Spleen (tissue), 11 donors: ENCODE measurements around the gene PPM1M. TPM values are rescaled to one million over a fixed set of nuclear protein-coding genes. Genes with fewer than 3 reads are reported as not detected.

ENCODE experiments used
- DNase-seq: peaks from one replicate; pipeline ENCODE4 v3.0.0-alpha.2; 2020
- H3K27ac ChIP-seq, 8 donors: fragments of 200-600 bp; sonication (generic) in 7 of 8; 1 replicate in 4 of 8; 2 replicates in 4 of 8; pipeline versions ENCODE4 v1.5.0 to v1.8.0; 2016 to 2021; ENCODE audit warnings: inconsistent platforms in 4 of 8, mild to moderate bottlenecking in 4 of 8, moderate library complexity in 1 of 8
- H3K27me3 ChIP-seq, 7 donors: fragments of 200-600 bp; sonication (generic) in 6 of 7; replicated peaks in 1 of 7; 1 replicate in 4 of 7; 2 replicates in 3 of 7; pipeline versions ENCODE4 v1.5.0 to v1.8.0; 2016 to 2021; ENCODE audit warnings: inconsistent platforms in 3 of 7, mild to moderate bottlenecking in 1 of 7
- H3K36me3 ChIP-seq, 6 donors: fragments of 200-600 bp; sonication (generic) in 5 of 6; 1 replicate in 4 of 6; 2 replicates in 2 of 6; pipeline versions ENCODE4 v1.5.0 to v1.8.0; 2016 to 2021; ENCODE audit warnings: inconsistent platforms in 2 of 6
- H3K4me1 ChIP-seq, 6 donors: fragments of 200-600 bp; sonication (generic) in 5 of 6; 1 replicate in 3 of 6; 2 replicates in 3 of 6; pipeline versions ENCODE4 v1.5.0 to v1.8.0; 2016 to 2021; ENCODE audit warnings: inconsistent platforms in 3 of 6
- H3K4me3 ChIP-seq, 8 donors: fragments of 200-600 bp; sonication (generic) in 7 of 8; 1 replicate in 4 of 8; 2 replicates in 4 of 8; pipeline versions ENCODE4 v1.5.0 to v1.8.0; 2016 to 2021; ENCODE audit warnings: inconsistent platforms in 4 of 8, mild to moderate bottlenecking in 4 of 8, moderate library complexity in 2 of 8
- H3K9me3 ChIP-seq, 8 donors: fragments of 200-600 bp; sonication (generic) in 7 of 8; 1 replicate in 4 of 8; 2 replicates in 4 of 8; pipeline versions ENCODE4 v1.5.0 to v1.8.0; 2016 to 2021; ENCODE audit warnings: inconsistent platforms in 4 of 8
- CTCF ChIP-seq, 11 experiments: fragments of 200-600 bp in 7 of 11; fragments of 450-650 bp in 4 of 11; sonication (generic) in 4 of 11; IDR thresholded peaks in 8 of 11; conservative IDR thresholded peaks in 3 of 11; 1 replicate in 7 of 11; 2 replicates in 4 of 11; pipeline versions ENCODE4 v1.4.0 to v1.8.0; 2016 to 2021; ENCODE audit warnings: antibody characterized with exemption in 11 of 11, inconsistent platforms in 4 of 11, mild to moderate bottlenecking in 1 of 11
- POLR2A ChIP-seq, 3 donors: fragments of 450-650 bp; IDR thresholded peaks; one replicate each; pipeline ENCODE4 v1.5.1; 2017; ENCODE audit warnings: antibody characterized with exemption in 3 of 3, mild to moderate bottlenecking in 1 of 3
- POLR2AphosphoS5 ChIP-seq, 3 donors: sonication (generic); formaldehyde crosslinking; IDR thresholded peaks; one replicate each; pipeline ENCODE4 v1.5.1; 2017; ENCODE audit warnings: antibody characterized with exemption in 3 of 3
- WGBS, 5 donors: extraction: QIAGEN DNeasy Blood & Tissue Kit in 3 of 5; methylation state at CpG; one replicate each; pipeline versions ENCODE4 v1.1.5 to v1.1.7; 2013 to 2018; 5-methylcytosine and 5-hydroxymethylcytosine counted together
- intact Hi-C: fragments of 100-400 bp; cut with DNase I; formaldehyde crosslinking; loops from one replicate; pipeline ENCODE4 v1.15.0; 2023; ENCODE audit warnings: low total_unique reads
- polyA plus RNA-seq, 3 donors: library from polyadenylated mRNA; stranded (reverse); fragments of 200-250 nt; gene quantifications; one replicate each; pipeline ENCODE4 v1.2.1, GENCODE V29; 2013
- total RNA-seq, 7 donors: library from RNA; depleted of rRNA in 3 of 7; stranded (reverse); fragments of >200 nt in 3 of 7; fragmentation: NEBNext Ultra II Directional in 4 of 7; extraction: Animal tissue kit (Norgen Biotek cat#: 25700) in 4 of 7; gene quantifications; one replicate each; pipeline versions ENCODE4 v1.1.0 to v1.2.1, GENCODE V29; 2016 to 2021
- donor health status: healthy with polysubstance abuse.
- donor health status: DM: no; HTN: no; CAD: no; lungs with moderate emphysema.
- donor health status: DM: no; HTN: no; CAD: no.
- donor health status: Bipolar disorder and iron deficiency.
- donor health status: healthy.
- donor health status: DM: no; HTN: no; CAD: no.
- donor health status: DM: yes; HTN: yes; CAD: no.

Gene PPM1M
- total and polyA plus RNA-seq, 10 donors: 26.3 to 77.8 (median 49.7) TPM

GRCh38 chr3:52228266-52228665 is 17.3 kb upstream of the PPM1M start:
- H3K36me3 ChIP-seq: peaks cover 6 to 72% (median 48%) of the 10 kb centered on the region in 6 donors
- no peaks in the 10 kb centered on the region for H3K27me3 ChIP-seq
- no peak overlapping the region for H3K4me3 ChIP-seq
- no peak for DNase-seq
- H3K27ac ChIP-seq: peak overlapping the region in 1 of 8 donors; percentile 90
- no peak for TF ChIP-seq POLR2A (IDR thresholded peaks at IDR 0.05)
- TF ChIP-seq CTCF (IDR thresholded peaks at IDR 0.05 in 8 of 11, conservative IDR thresholded peaks at IDR 0.05 in 3 of 11): no peak
- TF ChIP-seq POLR2AphosphoS5 (IDR thresholded peaks at IDR 0.05): no peak
- 84 to 95% (median 91%) methylated on average over 6 to 10 of the region's 10 CpGs for WGBS, 5 donors
- H3K9me3 ChIP-seq: no peaks in the 10 kb centered on the region
- intact Hi-C loops: no loop called here
- peaks cover 3 to 75% (median 57%) of the 10 kb centered on the region in 6 donors for H3K4me1 ChIP-seq

DNA sequence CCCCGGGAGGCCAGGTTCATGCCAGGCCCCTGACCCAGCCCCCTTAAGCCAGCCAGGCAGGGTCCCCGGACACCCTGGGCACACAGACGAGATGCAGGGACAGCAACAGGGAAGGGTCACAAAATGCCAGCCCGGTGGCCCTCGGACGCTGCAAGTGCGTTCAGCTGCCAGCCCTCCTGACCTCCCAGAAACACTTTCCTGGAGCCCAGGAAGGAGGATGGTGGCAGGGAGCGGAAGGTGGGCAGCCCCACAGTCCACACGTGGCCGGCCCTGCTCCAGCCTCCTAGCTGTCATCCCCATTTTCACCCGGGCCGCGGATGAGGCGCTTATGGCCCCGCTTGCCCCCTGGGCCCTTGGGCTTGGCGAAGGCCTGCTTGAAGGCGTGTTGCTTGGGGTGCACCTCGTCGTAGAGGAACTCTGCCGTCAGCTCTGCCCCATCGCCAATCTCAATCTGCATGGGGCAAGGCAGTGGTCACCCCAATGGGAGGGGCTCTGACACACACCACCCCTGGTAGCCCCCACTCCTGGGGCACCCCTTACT is 16.7 kb upstream of the PPM1M start:
- Histone ChIP-seq H3K9me3 (no peaks in the 10 kb centered on the region), H3K27me3 (no peaks in the 10 kb centered on the region), H3K36me3 (peaks cover 6 to 72% (median 49%) of the 10 kb centered on the region in 6 donors), H3K4me1 (peaks cover 3 to 75% (median 53%) of the 10 kb centered on the region in 6 donors), H3K4me3 (no peak overlapping the region), H3K27ac (no peak overlapping the region)
- WGBS, 5 donors: 92 to 98% (median 96%) methylated on average over 7 to 21 of the region's 21 CpGs
- intact Hi-C loops: no loop called here
- DNase-seq: no peak
- TF ChIP-seq POLR2A (IDR thresholded peaks at IDR 0.05) (no peak), POLR2AphosphoS5 (IDR thresholded peaks at IDR 0.05) (peak in 1 of 3 donors; percentile 32), CTCF (IDR thresholded peaks at IDR 0.05 in 8 of 11, conservative IDR thresholded peaks at IDR 0.05 in 3 of 11) (no peak)

GRCh38 chr3:52229656-52230055 is 15.9 kb upstream of the PPM1M start:
- TF ChIP-seq POLR2A (IDR thresholded peaks at IDR 0.05) (no peak), POLR2AphosphoS5 (IDR thresholded peaks at IDR 0.05) (no peak), CTCF (IDR thresholded peaks at IDR 0.05 in 8 of 11, conservative IDR thresholded peaks at IDR 0.05 in 3 of 11) (no peak)
- WGBS, 5 donors: 95 to 99% (median 97%) methylated on average over 10 to 13 of the region's 13 CpGs; no CpG with 5 or more reads in 1 of the 5 donors
- H3K27ac ChIP-seq: no peak overlapping the region
- H3K36me3 ChIP-seq: peaks cover 6 to 79% (median 53%) of the 10 kb centered on the region in 6 donors
- peaks cover 3 to 75% (median 51%) of the 10 kb centered on the region in 6 donors for H3K4me1 ChIP-seq
- no peak overlapping the region for H3K4me3 ChIP-seq
- no peaks in the 10 kb centered on the region for H3K27me3 ChIP-seq
- no peak for DNase-seq
- intact Hi-C loops: loop anchor here (5.0 kb wide), 1 partner anchor 108 kb away; no protein-coding TSS in a partner anchor
- no peaks in the 10 kb centered on the region for H3K9me3 ChIP-seq

- WGBS, 5 donors: 92 to 98% (median 94%) methylated on average over 6 of the region's 6 CpGs
- TF ChIP-seq POLR2AphosphoS5 (IDR thresholded peaks at IDR 0.05) (no peak), CTCF (IDR thresholded peaks at IDR 0.05 in 8 of 11, conservative IDR thresholded peaks at IDR 0.05 in 3 of 11) (no peak), POLR2A (IDR thresholded peaks at IDR 0.05) (no peak)
- no peaks in the 10 kb centered on the region for H3K27me3 ChIP-seq
- intact Hi-C loops: loop anchor here (5.0 kb wide), 1 partner anchor 107 kb away; no protein-coding TSS in a partner anchor
- no peak overlapping the region for H3K27ac ChIP-seq
- H3K36me3 ChIP-seq: peaks cover 6 to 87% (median 54%) of the 10 kb centered on the region in 6 donors
- no peaks in the 10 kb centered on the region for H3K9me3 ChIP-seq
- H3K4me1 ChIP-seq: peaks cover 3 to 75% (median 55%) of the 10 kb centered on the region in 6 donors
- H3K4me3 ChIP-seq: no peak overlapping the region
- DNase-seq: no peak
These were observed 15.1 kb upstream of the PPM1M start for GRCh38 chr3:52230461-52230860.
